AG04450 (cell line): ENCODE results near the gene CFAP52. TPM values are rescaled to one million over a fixed set of nuclear protein-coding genes. Genes with fewer than 3 reads are reported as not detected.

Source experiments
- CTCF ChIA-PET: fragments of 300-600, 350-600 bp; formaldehyde crosslinking; extraction: SDS; loops from one replicate; lab custom pipeline; 2022; ENCODE audit warnings: antibody characterized with exemption, inconsistent platforms; lab: Charles Lee
- POLR2A ChIA-PET: fragments of 350-600 bp; formaldehyde crosslinking; extraction: SDS; loops from one replicate; lab custom pipeline; 2021; ENCODE audit warnings: antibody characterized with exemption, inconsistent platforms; lab: Yijun Ruan, JAX
- DNase-seq: peaks from one replicate; pipeline ENCODE4 v3.0.0-alpha.2; 2011; ENCODE audit warnings: low read depth, low spot score
- H3K27ac ChIP-seq: one replicate; pipeline ENCODE4 v1.5.1; 2012; ENCODE audit warnings: low read depth, low read length, control low read depth
- H3K27me3 ChIP-seq: one replicate; pipeline ENCODE4 v1.6.0; 2012; ENCODE audit warnings: low read length; ENCODE audit not compliant: control insufficient read depth, insufficient read depth
- H3K4me3 ChIP-seq: 2 replicates; pipeline ENCODE4 v1.5.1; 2011; ENCODE audit warnings: mild to moderate bottlenecking, low read depth, low read length, control low read depth
- H3K9me3 ChIP-seq: 2 replicates; pipeline ENCODE4 v1.5.1; 2012; ENCODE audit warnings: low read length; ENCODE audit not compliant: control insufficient read depth, insufficient read depth
- polyA plus RNA-seq: library from polyadenylated mRNA; depleted of rRNA; stranded (reverse); fragments of >200 nt; gene quantifications from 2 replicates; pipeline ENCODE4 v1.2.3, GENCODE V29; 2011
- TF ChIP-seq, protein P1 (sequence below): IDR thresholded peaks from 2 replicates; pipeline ENCODE4 v1.5.1; 2011; ENCODE audit warnings: low read depth, low read length, control low read depth, inconsistent platforms

Gene CFAP52
- polyA plus RNA-seq, 1 experiment, result not detected

DNA sequence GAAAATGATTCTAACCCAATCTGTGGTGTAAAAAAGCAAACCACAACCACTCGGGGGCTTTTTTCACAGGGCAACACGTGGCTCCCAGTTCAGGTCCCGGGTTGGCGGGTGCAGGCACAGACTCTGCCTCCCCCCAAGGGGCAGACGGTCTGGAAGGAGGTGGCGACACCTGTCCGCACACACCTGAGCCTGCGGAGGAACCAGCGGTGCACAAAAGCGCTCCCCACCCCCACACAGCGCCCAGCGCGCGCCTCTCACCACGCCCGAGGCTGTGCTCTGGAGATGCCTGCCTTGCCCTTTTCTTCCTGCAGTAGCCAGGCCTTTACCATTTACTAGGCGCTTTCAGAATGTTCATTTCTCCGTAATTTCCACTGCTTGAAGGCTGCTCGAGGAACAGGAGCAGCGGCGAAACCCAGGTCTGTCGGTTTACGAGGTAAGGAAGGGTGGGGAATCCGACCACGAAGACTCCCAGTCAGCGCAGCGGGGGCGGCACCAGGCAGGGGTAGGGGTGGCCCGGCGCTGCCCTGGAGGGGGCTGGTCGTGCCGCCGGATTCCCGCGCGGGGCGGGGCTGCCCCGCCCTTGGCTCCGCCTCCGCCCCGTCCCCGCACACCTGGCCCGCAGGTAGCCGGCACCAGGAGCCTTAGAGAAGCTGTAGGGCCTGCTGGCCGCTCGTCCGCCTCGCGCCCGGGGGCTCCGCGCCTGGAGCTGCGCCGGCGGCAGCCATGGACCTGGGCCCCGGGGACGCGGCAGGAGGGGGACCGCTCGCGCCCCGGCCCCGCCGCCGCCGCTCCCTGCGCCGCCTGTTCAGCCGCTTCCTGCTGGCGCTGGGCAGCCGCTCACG lies 68.7 kb downstream of the CFAP52 start, which contains the start of gene USP43:
Gene USP43, plus strand, starts transcription at position 608 of the 842 bp plus-strand sequence. Its CDS starts 116 bp downstream, at position 724.
- DNase-seq, result no peak
- H3K27me3 ChIP-seq, result peaks cover 7% of the 10 kb centered on the region
- POLR2A ChIA-PET, result no interaction called here
- no peak within 1 kb of the TSS for H3K27ac ChIP-seq
- H3K9me3 ChIP-seq, result peaks cover 10% of the 10 kb centered on the region; the same call in 1 of the 2 replicates
- TF ChIP-seq, protein P1, sequence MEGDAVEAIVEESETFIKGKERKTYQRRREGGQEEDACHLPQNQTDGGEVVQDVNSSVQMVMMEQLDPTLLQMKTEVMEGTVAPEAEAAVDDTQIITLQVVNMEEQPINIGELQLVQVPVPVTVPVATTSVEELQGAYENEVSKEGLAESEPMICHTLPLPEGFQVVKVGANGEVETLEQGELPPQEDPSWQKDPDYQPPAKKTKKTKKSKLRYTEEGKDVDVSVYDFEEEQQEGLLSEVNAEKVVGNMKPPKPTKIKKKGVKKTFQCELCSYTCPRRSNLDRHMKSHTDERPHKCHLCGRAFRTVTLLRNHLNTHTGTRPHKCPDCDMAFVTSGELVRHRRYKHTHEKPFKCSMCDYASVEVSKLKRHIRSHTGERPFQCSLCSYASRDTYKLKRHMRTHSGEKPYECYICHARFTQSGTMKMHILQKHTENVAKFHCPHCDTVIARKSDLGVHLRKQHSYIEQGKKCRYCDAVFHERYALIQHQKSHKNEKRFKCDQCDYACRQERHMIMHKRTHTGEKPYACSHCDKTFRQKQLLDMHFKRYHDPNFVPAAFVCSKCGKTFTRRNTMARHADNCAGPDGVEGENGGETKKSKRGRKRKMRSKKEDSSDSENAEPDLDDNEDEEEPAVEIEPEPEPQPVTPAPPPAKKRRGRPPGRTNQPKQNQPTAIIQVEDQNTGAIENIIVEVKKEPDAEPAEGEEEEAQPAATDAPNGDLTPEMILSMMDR, result no peak
- CTCF ChIA-PET, result interaction anchor here (0.6 kb wide), 1 partner anchor 492 kb away, joined by 5 read pairs; no protein-coding TSS in a partner anchor
- peak within 1 kb of the TSS; percentile 7; the same call in 1 of the 2 replicates for H3K4me3 ChIP-seq

DNA sequence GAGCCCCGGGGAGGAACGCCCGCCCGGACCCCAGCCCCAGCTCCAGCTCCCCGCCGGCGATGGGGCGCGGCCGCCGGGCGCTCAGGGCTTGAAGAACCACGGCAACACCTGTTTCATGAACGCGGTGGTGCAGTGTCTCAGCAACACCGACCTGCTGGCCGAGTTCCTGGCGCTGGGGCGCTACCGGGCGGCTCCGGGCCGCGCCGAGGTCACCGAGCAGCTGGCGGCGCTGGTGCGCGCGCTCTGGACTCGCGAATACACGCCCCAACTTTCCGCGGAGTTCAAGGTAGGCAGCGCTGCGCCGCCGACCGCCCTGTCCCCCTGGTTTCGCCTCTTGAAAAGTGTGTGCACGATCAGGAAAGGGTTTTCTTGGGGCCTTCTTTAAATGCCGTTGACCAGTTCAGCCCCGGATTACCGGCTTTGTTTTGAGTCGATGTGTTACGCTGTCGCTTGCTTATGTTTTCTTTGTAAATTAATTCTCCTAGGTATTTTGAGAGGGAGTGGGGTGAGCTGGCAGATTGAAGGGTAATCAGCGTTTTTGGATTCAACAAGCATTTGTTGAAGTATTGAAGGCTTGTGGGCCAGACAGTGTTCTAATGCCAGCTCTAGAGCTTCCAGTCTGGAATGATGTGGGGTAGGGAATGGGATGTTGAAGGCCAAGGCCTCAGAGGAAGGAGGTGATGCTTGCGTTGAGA lies 69.6 kb downstream of the CFAP52 start:
- POLR2A ChIA-PET, result no interaction called here
- H3K27me3 ChIP-seq, result peaks cover 7% of the 10 kb centered on the region
- TF ChIP-seq, protein P1, result no peak
- no peak overlapping the region for H3K4me3 ChIP-seq
- no peak for DNase-seq
- no peak overlapping the region for H3K27ac ChIP-seq
- CTCF ChIA-PET, result no interaction called here
- peaks cover 10% of the 10 kb centered on the region; the same call in 1 of the 2 replicates for H3K9me3 ChIP-seq

DNA sequence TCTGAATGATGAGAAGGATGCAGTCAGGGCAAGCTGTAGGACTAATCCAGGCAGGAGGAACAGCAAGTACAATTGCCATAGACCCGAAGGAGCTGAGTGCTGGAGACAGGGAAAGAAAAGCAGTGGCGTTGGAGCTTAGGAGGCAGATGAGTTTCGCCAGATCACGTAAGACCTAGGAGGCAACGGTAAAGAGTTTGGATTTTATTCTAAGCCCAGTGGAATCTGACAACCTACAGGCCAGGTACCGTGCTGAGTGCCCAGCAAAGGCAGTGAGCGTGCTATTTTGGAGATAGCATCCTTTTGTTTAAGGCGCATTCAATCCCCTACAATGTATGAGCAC lies 70.1 kb downstream of the CFAP52 start:
- TF ChIP-seq, protein P1, result no peak
- H3K9me3 ChIP-seq, result peaks cover 10% of the 10 kb centered on the region; the same call in 1 of the 2 replicates
- POLR2A ChIA-PET, result no interaction called here
- CTCF ChIA-PET, result no interaction called here
- no peak for DNase-seq
- H3K27me3 ChIP-seq, result peaks cover 7% of the 10 kb centered on the region
- no peak overlapping the region for H3K4me3 ChIP-seq
- H3K27ac ChIP-seq, result no peak overlapping the region

DNA sequence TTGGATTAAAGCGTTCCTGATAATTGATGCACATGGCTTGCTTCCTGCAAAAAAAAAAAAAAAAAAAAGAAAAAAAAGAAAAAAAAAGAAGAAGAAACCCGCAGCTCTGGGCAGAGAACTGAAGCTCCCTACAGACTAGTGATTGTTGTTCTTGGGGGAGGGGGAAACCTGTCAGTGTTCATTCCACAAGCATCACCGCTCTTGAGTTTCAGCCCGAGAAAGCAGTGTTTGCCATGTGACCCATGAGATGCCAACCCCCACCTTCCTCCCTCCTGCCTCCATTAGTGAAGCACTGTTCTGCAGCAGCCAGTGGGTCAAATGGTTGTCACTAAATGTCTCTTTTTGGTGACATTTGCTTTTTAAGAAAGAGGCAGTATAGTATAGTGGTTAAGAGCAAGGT lies 70.6 kb downstream of the CFAP52 start:
- H3K4me3 ChIP-seq, result no peak overlapping the region
- CTCF ChIA-PET, result no interaction called here
- no peak for DNase-seq
- peaks cover 7% of the 10 kb centered on the region for H3K27me3 ChIP-seq
- TF ChIP-seq, protein P1, result no peak
- no peak overlapping the region for H3K27ac ChIP-seq
- H3K9me3 ChIP-seq, result peaks cover 10% of the 10 kb centered on the region; the same call in 1 of the 2 replicates
- POLR2A ChIA-PET, result no interaction called here
